Breast epithelium (tissue), 3 donors: ENCODE data around the gene ACTRT2.

Experiments
- POLR2A ChIP-seq: fragments of 450-650 bp; IDR thresholded peaks from one replicate; pipeline ENCODE4 v1.6.1; 2016; ENCODE audit warnings: antibody characterized with exemption, mild to moderate bottlenecking, moderate library complexity
- POLR2AphosphoS5 ChIP-seq, 3 donors: sonication (generic); formaldehyde crosslinking; IDR thresholded peaks; one replicate each; pipeline ENCODE4 v1.6.1; 2017; ENCODE audit warnings: antibody characterized with exemption in 3 of 3
- TF ChIP-seq, protein P1 (sequence below), 3 donors: fragments of 450-650 bp; IDR thresholded peaks; one replicate each; pipeline ENCODE4 v1.5.1; 2016 to 2017; ENCODE audit warnings: antibody characterized with exemption in 3 of 3, mild to moderate bottlenecking in 3 of 3, moderate library complexity in 3 of 3

GRCh38 chr1:3003941-3004270, 17.4 kb upstream of the ACTRT2 start:
- TF ChIP-seq, protein P1, sequence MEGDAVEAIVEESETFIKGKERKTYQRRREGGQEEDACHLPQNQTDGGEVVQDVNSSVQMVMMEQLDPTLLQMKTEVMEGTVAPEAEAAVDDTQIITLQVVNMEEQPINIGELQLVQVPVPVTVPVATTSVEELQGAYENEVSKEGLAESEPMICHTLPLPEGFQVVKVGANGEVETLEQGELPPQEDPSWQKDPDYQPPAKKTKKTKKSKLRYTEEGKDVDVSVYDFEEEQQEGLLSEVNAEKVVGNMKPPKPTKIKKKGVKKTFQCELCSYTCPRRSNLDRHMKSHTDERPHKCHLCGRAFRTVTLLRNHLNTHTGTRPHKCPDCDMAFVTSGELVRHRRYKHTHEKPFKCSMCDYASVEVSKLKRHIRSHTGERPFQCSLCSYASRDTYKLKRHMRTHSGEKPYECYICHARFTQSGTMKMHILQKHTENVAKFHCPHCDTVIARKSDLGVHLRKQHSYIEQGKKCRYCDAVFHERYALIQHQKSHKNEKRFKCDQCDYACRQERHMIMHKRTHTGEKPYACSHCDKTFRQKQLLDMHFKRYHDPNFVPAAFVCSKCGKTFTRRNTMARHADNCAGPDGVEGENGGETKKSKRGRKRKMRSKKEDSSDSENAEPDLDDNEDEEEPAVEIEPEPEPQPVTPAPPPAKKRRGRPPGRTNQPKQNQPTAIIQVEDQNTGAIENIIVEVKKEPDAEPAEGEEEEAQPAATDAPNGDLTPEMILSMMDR (IDR thresholded peaks at IDR 0.05), result no peak
- TF ChIP-seq POLR2A, result no peak
- TF ChIP-seq POLR2AphosphoS5 (IDR thresholded peaks at IDR 0.05), result no peak
